Activated B cell treated with CpG ODN at 0.5 μM for 24 hours (primary cell): ENCODE data around the gene PAXIP1. TPM values are rescaled to one million over a fixed set of nuclear protein-coding genes. Genes with fewer than 3 reads are reported as not detected.

Experiments used
- total RNA-seq: library from RNA; stranded (reverse); gene quantifications from 2 replicates; pipeline ENCODE4 v1.2.3, GENCODE V29; 2022

PAXIP1 gene
- total RNA-seq, 1 donor from 2014 or later: 15.2 TPM

Other genes with a start within 250 kb of the PAXIP1 start
- gene HTR5A, start 67.2 kb upstream of the PAXIP1 start, total RNA-seq: not detected in 2 replicates